Measurements from ENCODE around the gene FOSB.

FOSB gene

DNA sequence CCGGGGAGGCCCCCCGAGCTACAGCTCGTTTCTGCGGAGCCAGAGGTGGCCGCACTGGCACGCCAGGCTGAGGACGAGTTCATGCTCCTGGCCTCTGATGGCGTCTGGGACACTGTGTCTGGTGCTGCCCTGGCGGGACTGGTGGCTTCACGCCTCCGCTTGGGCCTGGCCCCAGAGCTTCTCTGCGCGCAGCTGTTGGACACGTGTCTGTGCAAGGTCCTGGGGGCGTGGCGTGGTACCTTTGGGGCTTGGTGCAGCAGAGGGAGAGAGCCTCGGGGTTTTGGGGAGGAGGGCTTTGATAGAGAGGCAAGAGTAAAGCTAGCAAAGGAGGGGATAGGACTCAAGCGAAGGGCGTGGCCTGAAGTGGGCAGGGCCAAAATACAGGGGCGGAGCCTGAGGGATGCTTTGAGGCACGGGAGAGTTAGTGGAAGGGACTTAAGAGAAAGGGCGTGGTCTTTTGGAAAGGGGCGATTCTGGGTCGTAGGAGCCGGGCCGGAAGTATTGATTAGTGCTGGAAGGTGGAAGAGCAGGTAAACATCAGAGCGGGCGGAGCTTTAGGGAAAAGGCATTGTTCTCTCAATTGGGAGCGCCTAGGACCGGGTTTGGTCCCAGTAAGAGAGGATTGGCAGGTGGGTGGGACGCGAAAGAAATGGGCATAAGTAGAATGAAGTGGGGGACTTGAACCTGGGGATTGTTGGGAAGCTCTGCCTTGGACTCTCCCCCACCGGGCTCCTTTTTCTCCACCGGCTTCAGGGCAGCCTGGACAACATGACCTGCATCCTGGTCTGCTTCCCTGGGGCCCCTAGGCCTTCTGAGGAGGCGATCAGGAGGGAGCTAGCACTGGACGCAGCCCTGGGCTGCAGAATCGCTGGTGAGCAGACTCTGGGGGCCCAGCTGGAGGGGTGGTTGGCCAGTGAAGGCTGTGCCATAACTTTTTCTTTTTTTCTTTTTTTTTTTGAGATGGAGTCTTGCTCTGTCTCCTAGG is 31.7 kb downstream of the FOSB start:
- Histone ChIP-seq H2AFZ (ENCODE audit: low read depth, low read length) (no peak overlapping the region), H4K20me1 (ENCODE audit: insufficient read depth, low read length) (no peaks in the 10 kb centered on the region; the same call in 1 of the 2 replicates), H3K27me3 (ENCODE audit: low read depth, low read length) (0 out of 2 replicates have a peak, but pooled peaks cover 14% of the 10 kb centered on the region), H3K4me3 (ENCODE audit: low read length) (no peak overlapping the region), H3K9me3 (ENCODE audit: insufficient read depth, low read length) (no peaks in the 10 kb centered on the region), H3K79me2 (ENCODE audit: low read length) (no peaks in the 10 kb centered on the region), H3K27ac (ENCODE audit: low read length) (no peak overlapping the region), H3K4me1 (ENCODE audit: low read length) (peaks cover 31% of the 10 kb centered on the region), H3K9ac (ENCODE audit: low read length) (no peak overlapping the region), H3K4me2 (ENCODE audit: low read length) (no peak overlapping the region), H3K36me3 (replicated peaks; ENCODE audit: low read depth, low read length) (no peaks in the 10 kb centered on the region)
- TF ChIP-seq EZH2phosphoT487 (IDR thresholded peaks at IDR 0.05; ENCODE audit: low read depth): no peak
- TF ChIP-seq, protein P1, sequence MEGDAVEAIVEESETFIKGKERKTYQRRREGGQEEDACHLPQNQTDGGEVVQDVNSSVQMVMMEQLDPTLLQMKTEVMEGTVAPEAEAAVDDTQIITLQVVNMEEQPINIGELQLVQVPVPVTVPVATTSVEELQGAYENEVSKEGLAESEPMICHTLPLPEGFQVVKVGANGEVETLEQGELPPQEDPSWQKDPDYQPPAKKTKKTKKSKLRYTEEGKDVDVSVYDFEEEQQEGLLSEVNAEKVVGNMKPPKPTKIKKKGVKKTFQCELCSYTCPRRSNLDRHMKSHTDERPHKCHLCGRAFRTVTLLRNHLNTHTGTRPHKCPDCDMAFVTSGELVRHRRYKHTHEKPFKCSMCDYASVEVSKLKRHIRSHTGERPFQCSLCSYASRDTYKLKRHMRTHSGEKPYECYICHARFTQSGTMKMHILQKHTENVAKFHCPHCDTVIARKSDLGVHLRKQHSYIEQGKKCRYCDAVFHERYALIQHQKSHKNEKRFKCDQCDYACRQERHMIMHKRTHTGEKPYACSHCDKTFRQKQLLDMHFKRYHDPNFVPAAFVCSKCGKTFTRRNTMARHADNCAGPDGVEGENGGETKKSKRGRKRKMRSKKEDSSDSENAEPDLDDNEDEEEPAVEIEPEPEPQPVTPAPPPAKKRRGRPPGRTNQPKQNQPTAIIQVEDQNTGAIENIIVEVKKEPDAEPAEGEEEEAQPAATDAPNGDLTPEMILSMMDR (IDR thresholded peaks at IDR 0.05; ENCODE audit: low read depth, low read length): no peak

DNA sequence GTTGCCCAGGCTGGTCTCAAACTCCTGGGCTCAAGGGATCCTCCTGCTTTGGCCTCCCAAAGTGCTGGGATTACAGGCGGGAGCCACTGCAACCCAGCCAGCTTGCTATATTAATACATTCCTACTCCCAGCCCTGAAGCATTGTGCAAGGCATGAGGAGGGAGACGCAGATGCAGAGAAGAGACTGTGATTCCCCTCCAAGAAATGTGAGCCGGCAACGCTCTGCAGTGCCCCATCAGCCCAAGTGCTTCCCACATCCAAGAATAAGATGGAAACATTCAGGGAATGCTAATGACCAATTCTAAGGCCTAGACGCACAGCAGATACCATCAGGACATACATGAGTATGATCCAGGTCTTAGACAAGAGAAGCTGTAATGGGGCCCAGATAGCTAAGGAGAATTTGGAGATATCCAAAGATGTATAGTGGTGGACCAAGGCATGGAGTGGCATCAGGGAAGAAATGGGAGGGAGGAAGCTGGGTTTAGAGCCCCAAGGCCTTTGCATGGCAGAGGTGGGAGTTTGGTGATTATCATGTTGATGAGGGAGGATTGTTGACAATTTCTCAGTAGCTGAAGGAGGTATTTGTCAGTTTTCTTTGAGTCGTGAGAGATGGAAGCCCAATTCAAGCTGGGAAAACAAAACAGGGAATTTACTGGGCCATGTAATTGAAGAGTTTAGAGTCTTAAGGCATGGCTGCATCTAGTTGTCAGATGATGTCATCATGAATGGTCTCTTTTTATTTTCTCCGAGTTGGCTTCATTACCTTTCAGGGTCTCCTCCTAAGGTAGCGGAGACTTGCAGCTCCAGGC is 33.3 kb downstream of the FOSB start:
- no peak overlapping the region for H3K4me3 ChIP-seq (ENCODE audit: low read length)
- peak overlapping the region; percentile 81; the same call in 1 of the 2 replicates for H3K4me2 ChIP-seq (ENCODE audit: low read length)
- no peak overlapping the region for H3K9ac ChIP-seq (ENCODE audit: low read length)
- 0 out of 2 replicates have a peak, but pooled peaks cover 4% of the 10 kb centered on the region for H3K27me3 ChIP-seq (ENCODE audit: low read depth, low read length)
- H3K36me3 ChIP-seq (replicated peaks; ENCODE audit: low read depth, low read length): no peaks in the 10 kb centered on the region
- H2AFZ ChIP-seq (ENCODE audit: low read depth, low read length): no peak overlapping the region
- H3K4me1 ChIP-seq (ENCODE audit: low read length): peaks cover 41% of the 10 kb centered on the region
- no peaks in the 10 kb centered on the region; the same call in 1 of the 2 replicates for H4K20me1 ChIP-seq (ENCODE audit: insufficient read depth, low read length)
- 0 out of 2 replicates have a peak, but pooled peaks cover 4% of the 10 kb centered on the region for H3K79me2 ChIP-seq (ENCODE audit: low read length)
- peak overlapping the region; percentile 86 for H3K27ac ChIP-seq (ENCODE audit: low read length)
- TF ChIP-seq EZH2phosphoT487 (IDR thresholded peaks at IDR 0.05; ENCODE audit: low read depth): no peak
- TF ChIP-seq, protein P1 (IDR thresholded peaks at IDR 0.05; ENCODE audit: low read depth, low read length): no peak
- no peaks in the 10 kb centered on the region for H3K9me3 ChIP-seq (ENCODE audit: insufficient read depth, low read length)

DNA sequence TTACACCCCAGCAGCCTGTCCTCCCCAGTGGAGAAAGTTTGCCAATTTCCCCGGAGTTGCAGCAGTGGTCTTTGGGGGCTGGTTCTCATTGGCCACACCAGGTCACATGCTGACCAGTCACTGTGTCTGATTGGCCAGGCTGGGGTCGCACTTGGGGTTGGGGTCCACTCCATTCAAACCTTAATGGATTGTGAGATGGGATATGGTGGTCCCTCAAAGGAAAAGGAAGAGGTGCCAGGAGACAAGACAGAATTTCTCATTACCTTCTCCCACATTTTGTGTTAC is 33.9 kb downstream of the FOSB start:
- peak overlapping the region; percentile 18; the same call in 1 of the 2 replicates for H3K9ac ChIP-seq (ENCODE audit: low read length)
- H3K79me2 ChIP-seq (ENCODE audit: low read length): 0 out of 2 replicates have a peak, but pooled peaks cover 4% of the 10 kb centered on the region
- no peaks in the 10 kb centered on the region for H4K20me1 ChIP-seq (ENCODE audit: insufficient read depth, low read length)
- H3K27ac ChIP-seq (ENCODE audit: low read length): peak overlapping the region; percentile 86
- no peaks in the 10 kb centered on the region for H3K9me3 ChIP-seq (ENCODE audit: insufficient read depth, low read length)
- no peaks in the 10 kb centered on the region for H3K27me3 ChIP-seq (ENCODE audit: low read depth, low read length)
- no peak overlapping the region for H2AFZ ChIP-seq (ENCODE audit: low read depth, low read length)
- peak overlapping the region; percentile 61; the same call in 1 of the 2 replicates for H3K4me3 ChIP-seq (ENCODE audit: low read length)
- H3K4me1 ChIP-seq (ENCODE audit: low read length): peaks cover 38% of the 10 kb centered on the region
- H3K36me3 ChIP-seq (replicated peaks; ENCODE audit: low read depth, low read length): no peaks in the 10 kb centered on the region
- H3K4me2 ChIP-seq (ENCODE audit: low read length): peak overlapping the region; percentile 81
- no peak for TF ChIP-seq EZH2phosphoT487 (IDR thresholded peaks at IDR 0.05; ENCODE audit: low read depth)
- TF ChIP-seq, protein P1 (IDR thresholded peaks at IDR 0.05; ENCODE audit: low read depth, low read length): no peak

Measured in OCI-LY3 (cell line).